Measurements from ENCODE around the gene RRBP1. TPM values are rescaled to one million over a fixed set of nuclear protein-coding genes. Genes with fewer than 3 reads are reported as not detected.

RRBP1 gene
- total and polyA plus RNA-seq, 2 experiments from 2014 or later: 193 to 242 TPM

DNA sequence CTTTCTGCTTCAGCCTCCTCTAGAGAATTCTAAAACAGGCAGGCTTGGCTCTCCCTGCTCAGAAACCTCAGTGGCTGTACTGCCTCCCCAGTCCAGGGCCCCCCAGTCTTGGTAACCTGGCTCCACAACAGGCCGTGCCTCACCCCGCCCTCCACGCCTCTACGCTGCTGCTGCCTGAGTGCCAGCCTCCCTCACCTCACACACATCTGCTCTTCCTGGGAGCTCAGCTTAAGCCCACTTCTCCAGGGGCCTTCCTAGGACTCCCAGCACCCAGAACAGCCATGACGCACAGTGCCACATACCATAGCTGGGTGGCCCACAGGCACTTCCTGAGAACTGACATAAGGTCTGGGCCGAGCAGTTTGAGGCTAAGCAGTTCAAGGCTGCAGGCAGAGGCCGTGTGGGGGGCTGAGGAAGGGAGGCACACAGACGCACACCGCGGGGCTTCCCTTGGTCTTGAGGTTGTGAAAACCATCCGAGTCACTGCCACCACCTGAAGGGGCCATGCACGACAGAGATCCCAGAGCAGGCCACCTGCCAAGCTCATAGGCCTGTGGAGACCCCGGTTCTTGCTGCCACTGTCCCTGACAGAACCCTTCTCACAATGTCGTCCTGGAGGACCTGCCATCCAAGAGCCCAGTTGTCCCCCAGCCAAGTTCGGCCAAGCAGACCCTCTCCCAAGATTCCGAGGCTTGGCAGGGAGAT, 69.6 kb downstream of the RRBP1 start:
- Histone ChIP-seq H3K4me1 (ENCODE audit: insufficient read depth) (peaks cover 27% of the 10 kb centered on the region), H3K9me3 (ENCODE audit: low read depth) (no peaks in the 10 kb centered on the region), H3K4me2 (no peak overlapping the region), H4K20me1 (ENCODE audit: insufficient read depth, poor library complexity, severe bottlenecking) (peaks cover 3% of the 10 kb centered on the region), H2AFZ (no peak overlapping the region), H3K4me3 (no peak overlapping the region), H3K27me3 (no peaks in the 10 kb centered on the region), H3K79me2 (peaks cover 7% of the 10 kb centered on the region), H3K27ac (peak overlapping the region; percentile 76), H3K36me3 (replicated peaks; ENCODE audit: insufficient read depth, low read depth) (no peaks in the 10 kb centered on the region), H3K9me2 (replicated peaks; ENCODE audit: insufficient read depth) (no peaks in the 10 kb centered on the region)
- 77% methylated on average over 16 of the region's 16 CpGs for WGBS (ENCODE audit: low lambda C conversion rate, missing lambda C conversion rate)
- TF ChIP-seq EZH2 (IDR thresholded peaks at IDR 0.05; ENCODE audit: borderline replicate concordance) (no peak), EZH2phosphoT487 (IDR thresholded peaks at IDR 0.05; ENCODE audit: low read depth, severe bottlenecking, unreplicated experiment) (no peak)
- TF ChIP-seq, protein P1, sequence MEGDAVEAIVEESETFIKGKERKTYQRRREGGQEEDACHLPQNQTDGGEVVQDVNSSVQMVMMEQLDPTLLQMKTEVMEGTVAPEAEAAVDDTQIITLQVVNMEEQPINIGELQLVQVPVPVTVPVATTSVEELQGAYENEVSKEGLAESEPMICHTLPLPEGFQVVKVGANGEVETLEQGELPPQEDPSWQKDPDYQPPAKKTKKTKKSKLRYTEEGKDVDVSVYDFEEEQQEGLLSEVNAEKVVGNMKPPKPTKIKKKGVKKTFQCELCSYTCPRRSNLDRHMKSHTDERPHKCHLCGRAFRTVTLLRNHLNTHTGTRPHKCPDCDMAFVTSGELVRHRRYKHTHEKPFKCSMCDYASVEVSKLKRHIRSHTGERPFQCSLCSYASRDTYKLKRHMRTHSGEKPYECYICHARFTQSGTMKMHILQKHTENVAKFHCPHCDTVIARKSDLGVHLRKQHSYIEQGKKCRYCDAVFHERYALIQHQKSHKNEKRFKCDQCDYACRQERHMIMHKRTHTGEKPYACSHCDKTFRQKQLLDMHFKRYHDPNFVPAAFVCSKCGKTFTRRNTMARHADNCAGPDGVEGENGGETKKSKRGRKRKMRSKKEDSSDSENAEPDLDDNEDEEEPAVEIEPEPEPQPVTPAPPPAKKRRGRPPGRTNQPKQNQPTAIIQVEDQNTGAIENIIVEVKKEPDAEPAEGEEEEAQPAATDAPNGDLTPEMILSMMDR (IDR thresholded peaks at IDR 0.05; ENCODE audit: poor library complexity): no peak
- DNase-seq (ENCODE audit: low spot score): no peak

DNA sequence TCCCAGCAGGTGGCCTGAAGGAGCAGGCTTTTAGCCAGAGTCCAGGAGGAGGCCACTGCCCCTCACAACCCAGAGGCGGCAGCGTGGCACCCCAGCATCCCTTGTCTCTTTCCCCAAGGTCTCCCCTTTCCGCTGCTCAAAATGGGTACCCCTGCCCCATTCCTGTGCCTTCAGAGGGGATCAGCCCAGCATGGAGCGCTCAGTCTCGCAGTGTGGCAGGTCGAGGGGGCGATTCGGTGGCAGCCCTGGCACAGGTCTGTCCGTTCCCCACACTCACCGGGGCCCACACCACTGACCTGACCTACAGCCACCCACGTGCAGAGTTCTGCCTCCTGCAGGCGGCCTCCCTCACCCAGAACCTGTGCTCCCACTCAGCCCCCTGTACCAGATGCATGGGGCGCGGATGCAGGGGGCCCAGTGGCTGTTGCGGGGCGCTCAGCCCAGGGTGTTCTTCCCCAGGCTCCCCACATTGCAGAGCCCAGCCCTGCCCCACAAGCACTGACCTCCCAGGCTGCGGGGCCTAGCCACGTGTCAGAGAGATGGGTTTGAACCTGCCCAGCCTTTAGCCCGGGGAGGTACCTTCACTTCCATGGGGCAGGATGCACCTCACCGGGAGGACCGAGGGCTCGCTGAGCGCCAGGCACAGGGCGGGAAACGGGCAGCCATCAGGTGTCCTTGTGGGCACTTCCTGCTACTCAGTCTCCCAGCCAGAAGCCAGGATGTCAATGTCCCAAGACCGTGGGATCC, 70.3 kb downstream of the RRBP1 start:
- H2AFZ ChIP-seq: no peak overlapping the region
- DNase-seq (ENCODE audit: low spot score): peak; percentile 68
- H3K4me2 ChIP-seq: no peak overlapping the region
- no peaks in the 10 kb centered on the region for H3K36me3 ChIP-seq (replicated peaks; ENCODE audit: insufficient read depth, low read depth)
- H4K20me1 ChIP-seq (ENCODE audit: insufficient read depth, poor library complexity, severe bottlenecking): peaks cover 3% of the 10 kb centered on the region
- H3K27me3 ChIP-seq: no peaks in the 10 kb centered on the region
- WGBS (ENCODE audit: low lambda C conversion rate, missing lambda C conversion rate): 87% methylated on average over 26 of the region's 26 CpGs
- H3K9me2 ChIP-seq (replicated peaks; ENCODE audit: insufficient read depth): no peaks in the 10 kb centered on the region
- H3K79me2 ChIP-seq: peaks cover 9% of the 10 kb centered on the region
- H3K4me3 ChIP-seq: no peak overlapping the region
- peak overlapping the region; percentile 76 for H3K27ac ChIP-seq
- TF ChIP-seq EZH2 (IDR thresholded peaks at IDR 0.05; ENCODE audit: borderline replicate concordance): no peak
- TF ChIP-seq EZH2phosphoT487 (IDR thresholded peaks at IDR 0.05; ENCODE audit: low read depth, severe bottlenecking, unreplicated experiment): no peak
- TF ChIP-seq, protein P1 (IDR thresholded peaks at IDR 0.05; ENCODE audit: poor library complexity): peak; percentile 40
- H3K4me1 ChIP-seq (ENCODE audit: insufficient read depth): peaks cover 27% of the 10 kb centered on the region
- H3K9me3 ChIP-seq (ENCODE audit: low read depth): no peaks in the 10 kb centered on the region

DNA sequence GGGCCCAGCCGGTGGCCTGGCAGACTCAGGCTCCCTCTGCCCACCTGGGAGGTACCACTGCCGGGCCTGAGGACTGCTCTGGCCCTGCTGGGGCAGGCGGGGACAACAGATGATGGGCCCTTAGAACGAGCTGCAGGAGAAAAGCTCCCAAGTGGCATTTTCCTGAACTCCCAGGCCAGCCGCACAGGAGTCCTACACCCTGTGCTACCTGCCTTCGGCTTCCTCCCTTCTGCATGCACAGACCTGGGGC, 70.8 kb downstream of the RRBP1 start:
- TF ChIP-seq, protein P1 (IDR thresholded peaks at IDR 0.05; ENCODE audit: poor library complexity): no peak
- TF ChIP-seq EZH2 (IDR thresholded peaks at IDR 0.05; ENCODE audit: borderline replicate concordance) (no peak), EZH2phosphoT487 (IDR thresholded peaks at IDR 0.05; ENCODE audit: low read depth, severe bottlenecking, unreplicated experiment) (no peak)
- Histone ChIP-seq H3K27me3 (no peaks in the 10 kb centered on the region), H3K79me2 (peaks cover 14% of the 10 kb centered on the region), H3K9me2 (replicated peaks; ENCODE audit: insufficient read depth) (no peaks in the 10 kb centered on the region), H4K20me1 (ENCODE audit: insufficient read depth, poor library complexity, severe bottlenecking) (peaks cover 3% of the 10 kb centered on the region), H2AFZ (no peak overlapping the region), H3K27ac (no peak overlapping the region), H3K4me3 (no peak overlapping the region), H3K4me1 (ENCODE audit: insufficient read depth) (peaks cover 29% of the 10 kb centered on the region), H3K9me3 (ENCODE audit: low read depth) (no peaks in the 10 kb centered on the region), H3K36me3 (replicated peaks; ENCODE audit: insufficient read depth, low read depth) (no peaks in the 10 kb centered on the region), H3K4me2 (no peak overlapping the region)
- WGBS (ENCODE audit: low lambda C conversion rate, missing lambda C conversion rate): 64% methylated on average over 6 of the region's 6 CpGs
- no peak for DNase-seq (ENCODE audit: low spot score)

Measured in hepatocyte (in vitro differentiated cells).